Liver (tissue), 9 donors: ENCODE measurements around the gene GINS2. TPM values are rescaled to one million over a fixed set of nuclear protein-coding genes. Genes with fewer than 3 reads are reported as not detected.

Source experiments
- DNase-seq: peaks from one replicate; pipeline ENCODE4 v3.0.0-alpha.2; 2017; ENCODE audit warnings: low spot score
- H3K27ac ChIP-seq, 2 donors: one replicate each; pipeline ENCODE4 v1.7.0; 2013; ENCODE audit warnings: inconsistent platforms in 2 of 2, low read length in 2 of 2, control low read depth in 1 of 2, low read depth in 1 of 2, mild to moderate bottlenecking in 1 of 2
- H3K27me3 ChIP-seq, 4 donors: one replicate each; pipeline versions ENCODE4 v1.6.1 to v1.7.0; 2013; ENCODE audit warnings: low read length in 3 of 4, inconsistent platforms in 1 of 4, mild to moderate bottlenecking in 1 of 4, moderate library complexity in 1 of 4; ENCODE audit not compliant: control insufficient read depth in 4 of 4, insufficient read depth in 4 of 4
- H3K36me3 ChIP-seq, 4 donors: one replicate each; pipeline versions ENCODE4 v1.6.1 to v1.7.0; 2013; ENCODE audit warnings: low read length in 3 of 4, mild to moderate bottlenecking in 3 of 4, low read depth in 1 of 4, moderate library complexity in 1 of 4; ENCODE audit not compliant: control insufficient read depth in 4 of 4, insufficient read depth in 3 of 4
- H3K4me1 ChIP-seq, 4 donors: one replicate each; pipeline versions ENCODE4 v1.6.1 to v1.7.0; 2013; ENCODE audit warnings: low read length in 3 of 4, mild to moderate bottlenecking in 3 of 4, moderate library complexity in 1 of 4; ENCODE audit not compliant: control insufficient read depth in 4 of 4, insufficient read depth in 4 of 4
- H3K4me3 ChIP-seq, 3 donors: one replicate each; pipeline versions ENCODE4 v1.6.1 to v1.7.0; 2013; ENCODE audit warnings: low read length in 3 of 3, control low read depth in 1 of 3, low read depth in 1 of 3, mild to moderate bottlenecking in 1 of 3
- H3K9ac ChIP-seq, 2 donors: one replicate each; pipeline ENCODE4 v1.7.0; 2013; ENCODE audit warnings: low read length in 2 of 2, mild to moderate bottlenecking in 2 of 2, moderate library complexity in 2 of 2, control low read depth in 1 of 2, low read depth in 1 of 2
- H3K9me3 ChIP-seq, 4 donors: one replicate each; pipeline versions ENCODE4 v1.6.1 to v1.7.0; 2013; ENCODE audit warnings: low read length in 3 of 4; ENCODE audit not compliant: control insufficient read depth in 4 of 4
- ATF3 ChIP-seq: IDR thresholded peaks from 2 replicates; pipeline ENCODE4 v1.6.1; 2016; ENCODE audit warnings: antibody characterized with exemption
- CTCF ChIP-seq: fragments of 150-350 bp; IDR thresholded peaks from 2 replicates; pipeline ENCODE4 v1.5.1; 2017; ENCODE audit warnings: improper control_type of control experiment, low read depth, low read length; ENCODE audit not compliant: missing input control
- FOXA1 ChIP-seq: IDR thresholded peaks from 2 replicates; pipeline ENCODE4 v1.6.1; 2016; ENCODE audit warnings: antibody characterized with exemption
- FOXA2 ChIP-seq: IDR thresholded peaks from 2 replicates; pipeline ENCODE4 v1.6.1; 2016; ENCODE audit warnings: antibody characterized with exemption
- GABPA ChIP-seq, 2 donors: IDR thresholded peaks in 1 of 2; conservative IDR thresholded peaks in 1 of 2; 2 replicates each; pipeline ENCODE4 v1.6.1; 2016; ENCODE audit warnings: antibody characterized with exemption in 2 of 2, mild to moderate bottlenecking in 1 of 2, moderate library complexity in 1 of 2
- HNF4A ChIP-seq, 2 donors: conservative IDR thresholded peaks; 2 replicates each; pipeline ENCODE4 v1.6.1; 2016; ENCODE audit warnings: antibody characterized with exemption in 2 of 2, mild to moderate bottlenecking in 2 of 2
- HNF4G ChIP-seq: IDR thresholded peaks from 2 replicates; pipeline ENCODE4 v1.6.1; 2016; ENCODE audit warnings: antibody characterized with exemption
- JUND ChIP-seq, 2 donors: IDR thresholded peaks; 2 replicates each; pipeline ENCODE4 v1.6.1; 2016; ENCODE audit warnings: antibody characterized with exemption in 2 of 2
- MAX ChIP-seq: IDR thresholded peaks from 2 replicates; pipeline ENCODE4 v1.6.1; 2016; ENCODE audit warnings: antibody characterized with exemption
- REST ChIP-seq: IDR thresholded peaks from 2 replicates; pipeline ENCODE4 v1.6.1; 2016; ENCODE audit warnings: antibody characterized with exemption, mild to moderate bottlenecking
- RXRA ChIP-seq, 2 donors: IDR thresholded peaks; 2 replicates each; pipeline ENCODE4 v1.6.1; 2017 to 2018; ENCODE audit warnings: antibody characterized with exemption in 2 of 2, mild to moderate bottlenecking in 1 of 2
- YY1 ChIP-seq: IDR thresholded peaks from 2 replicates; pipeline ENCODE4 v1.6.1; 2016; ENCODE audit warnings: antibody characterized with exemption, mild to moderate bottlenecking
- ZBTB33 ChIP-seq: IDR thresholded peaks from 2 replicates; pipeline ENCODE4 v1.6.1; 2016; ENCODE audit warnings: antibody characterized with exemption
- WGBS: extraction: QIAGEN DNeasy Blood & Tissue Kit; methylation state at CpG from one replicate; pipeline ENCODE4 v1.1.7; 2013; 5-methylcytosine and 5-hydroxymethylcytosine counted together
- polyA plus RNA-seq, 2 donors: library from polyadenylated mRNA; stranded (reverse) in 1 of 2; unstranded in 1 of 2; fragments of 200-250 nt in 1 of 2; fragments of >200 nt in 1 of 2; fragmentation: Nextera tagmentation in 1 of 2; extraction: Ambion mirVana in 1 of 2; gene quantifications; one replicate each; pipeline versions ENCODE4 v1.2.1 to v1.2.3, GENCODE V29; 2013 to 2015
- total RNA-seq, 2 donors: library from RNA; depleted of rRNA; stranded (reverse); fragments of >200 nt; gene quantifications; one replicate each; pipeline ENCODE4 v1.2.3, GENCODE V29; 2014
- donor health status: healthy.
- donor health status: healthy.
- donor health status: healthy.
- donor health status: healthy.
- donor health status: healthy.

Gene GINS2
- total and polyA plus RNA-seq, 4 donors: 0.17 to 9.3 (median 0.86) TPM

GRCh38 chr16:85711982-85712587 lies 23.3 kb upstream of the GINS2 start (continued):
- no peak for TF ChIP-seq REST
- TF ChIP-seq FOXA1: no peak
- TF ChIP-seq CTCF: no peak
- no peak for TF ChIP-seq FOXA2

- no peak overlapping the region for H3K27ac ChIP-seq
- no peaks in the 10 kb centered on the region for H3K36me3 ChIP-seq
- H3K4me1 ChIP-seq: no peaks in the 10 kb centered on the region
- no peaks in the 10 kb centered on the region for H3K27me3 ChIP-seq
- no peak overlapping the region for H3K9ac ChIP-seq
- TF ChIP-seq YY1 (no peak), GABPA (IDR thresholded peaks at IDR 0.05 in 1 of 2, conservative IDR thresholded peaks at IDR 0.05 in 1 of 2) (no peak), JUND (IDR thresholded peaks at IDR 0.05) (no peak), HNF4A (conservative IDR thresholded peaks at IDR 0.05) (no peak), REST (no peak), ATF3 (no peak), MAX (no peak), ZBTB33 (no peak), HNF4G (no peak), RXRA (IDR thresholded peaks at IDR 0.05) (no peak)
- 92% methylated on average over 9 of the region's 9 CpGs for WGBS
- no peak for DNase-seq
- H3K9me3 ChIP-seq: peaks cover 0 to 5% (median 0%) of the 10 kb centered on the region in 4 donors
- no peak overlapping the region for H3K4me3 ChIP-seq
Measured at GRCh38 chr16:85710732-85711131, 22.0 kb upstream of the GINS2 start.
